Activated CD4-positive, alpha-beta T cell treated with anti-CD3 and anti-CD28 coated beads, Interleukin-2, amount 50 U/mL, for 1 hour (primary cell): Measurements from ENCODE around the gene FBXO42.

Experiments
- DNase-seq: peaks from one replicate; pipeline ENCODE4 v3.0.0-alpha.2; 2020

FBXO42 gene

DNA sequence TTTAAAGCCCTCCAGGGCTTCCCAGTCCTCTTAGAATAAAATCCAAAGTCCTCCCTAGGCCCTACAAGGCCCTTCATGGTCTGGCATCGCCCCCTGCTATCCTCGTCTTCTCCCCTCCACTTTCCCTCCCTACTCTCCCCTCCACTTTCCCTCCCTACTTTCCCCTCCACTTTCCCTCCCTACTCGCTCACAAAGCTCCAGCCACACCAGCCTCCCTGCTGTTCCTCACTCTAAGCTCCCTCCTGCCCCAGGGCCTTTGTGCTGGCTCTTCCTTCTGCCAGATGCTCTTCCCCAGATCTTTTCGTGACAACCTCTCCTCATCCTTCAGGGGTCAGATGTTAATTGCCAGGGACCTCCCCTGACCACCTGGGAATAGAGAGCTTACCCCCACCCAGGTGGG lies 152.6 kb downstream of the FBXO42 start:
- no peak for DNase-seq

DNA sequence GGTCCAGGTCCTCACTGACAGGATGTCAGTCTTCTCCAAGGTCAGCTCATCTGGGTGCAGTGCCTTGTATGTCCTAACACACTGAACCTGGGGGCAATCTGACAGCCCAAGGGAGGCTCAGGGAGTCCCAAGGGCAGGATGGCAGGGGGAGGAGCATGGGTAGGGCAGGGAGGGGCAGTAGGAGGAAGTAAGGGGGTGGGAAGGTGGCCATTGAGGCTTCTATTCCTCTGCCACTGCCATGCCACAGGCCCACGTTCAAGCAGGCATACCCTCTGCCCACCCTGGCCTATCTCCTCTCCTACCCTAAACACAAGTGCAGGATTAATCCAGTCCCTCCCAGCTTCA lies 153.2 kb downstream of the FBXO42 start:
- no peak for DNase-seq

DNA sequence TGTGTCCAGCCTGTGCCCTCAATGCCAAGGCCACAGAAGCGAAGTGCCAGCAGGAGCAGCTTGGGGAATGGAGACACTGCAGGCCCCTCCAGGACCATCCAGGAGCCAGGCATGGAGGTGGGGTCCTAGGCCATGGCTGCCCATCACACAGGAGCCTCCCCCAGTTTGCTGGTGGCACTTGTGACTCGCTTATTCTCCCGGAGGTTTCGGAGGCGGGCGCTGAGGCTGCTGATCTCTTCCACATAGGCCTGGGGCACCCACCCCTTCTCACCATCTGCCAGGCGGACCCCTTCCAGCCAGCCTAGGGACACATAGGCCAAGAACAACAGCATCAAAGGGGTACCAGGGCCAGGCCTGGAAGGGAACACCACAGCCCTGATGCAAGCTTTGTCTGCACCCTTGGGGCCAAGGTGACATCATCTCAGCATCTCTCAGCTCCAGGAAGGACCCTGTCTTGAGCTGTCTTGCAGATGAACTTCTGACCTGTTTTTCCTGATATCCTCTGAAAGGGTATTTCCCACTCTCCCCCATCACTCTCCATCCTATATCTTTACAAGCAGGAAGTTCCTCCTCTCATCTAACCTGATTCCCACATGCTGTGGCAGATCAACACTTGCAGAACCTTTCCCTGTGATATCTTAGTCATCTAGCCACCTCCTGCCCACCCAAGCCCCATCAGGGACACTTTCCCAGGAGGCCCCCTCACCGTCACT lies 153.7 kb downstream of the FBXO42 start:
- no peak for DNase-seq

DNA sequence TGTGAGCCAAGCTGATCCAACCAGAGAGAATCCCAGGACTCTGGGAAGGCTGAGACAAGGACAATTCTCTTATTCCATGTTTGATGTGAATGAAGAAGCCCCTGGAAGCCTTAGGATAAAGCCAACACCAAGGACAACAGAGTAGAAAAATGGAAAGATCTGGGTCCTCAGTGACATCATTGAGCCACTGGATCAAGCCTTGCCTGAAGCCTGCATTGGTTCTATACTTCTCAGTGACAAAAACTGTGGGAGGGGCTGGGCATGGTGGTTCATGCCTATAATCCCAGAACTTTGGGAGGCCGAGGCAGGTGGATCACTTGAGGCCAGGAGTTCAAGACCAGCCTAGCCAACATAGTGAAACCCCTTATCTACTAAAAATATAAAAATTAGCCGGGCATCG lies 155.4 kb downstream of the FBXO42 start:
- no peak for DNase-seq
